Activated CD4-positive, alpha-beta T cell treated with anti-CD3 and anti-CD28 coated beads for 1 hour (primary cell): Measurements from ENCODE around the gene TMEM17.

ENCODE experiments used
- DNase-seq: peaks from one replicate; pipeline ENCODE4 v3.0.0-alpha.2; 2020

TMEM17 gene

DNA sequence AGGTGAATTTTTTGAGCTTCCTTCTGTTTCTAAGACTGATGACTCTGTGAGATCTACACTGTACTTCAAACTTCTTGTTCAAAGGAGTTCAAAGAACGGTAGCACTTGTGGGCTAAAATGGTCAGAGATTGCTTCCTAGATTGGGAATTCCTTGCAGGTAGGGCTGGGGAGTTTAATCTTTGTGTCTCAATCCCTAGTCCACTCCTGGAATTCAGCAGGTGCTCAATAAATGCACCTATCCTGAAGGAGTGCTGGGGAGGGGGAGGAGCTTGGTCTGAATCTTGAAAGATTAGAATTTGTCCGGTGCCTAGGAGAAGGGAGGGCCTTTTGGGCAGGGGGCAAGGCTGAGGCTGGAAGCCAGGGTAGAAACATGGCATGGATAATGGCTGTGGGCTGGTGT lies 34.6 kb downstream of the TMEM17 start:
- DNase-seq: no peak

DNA sequence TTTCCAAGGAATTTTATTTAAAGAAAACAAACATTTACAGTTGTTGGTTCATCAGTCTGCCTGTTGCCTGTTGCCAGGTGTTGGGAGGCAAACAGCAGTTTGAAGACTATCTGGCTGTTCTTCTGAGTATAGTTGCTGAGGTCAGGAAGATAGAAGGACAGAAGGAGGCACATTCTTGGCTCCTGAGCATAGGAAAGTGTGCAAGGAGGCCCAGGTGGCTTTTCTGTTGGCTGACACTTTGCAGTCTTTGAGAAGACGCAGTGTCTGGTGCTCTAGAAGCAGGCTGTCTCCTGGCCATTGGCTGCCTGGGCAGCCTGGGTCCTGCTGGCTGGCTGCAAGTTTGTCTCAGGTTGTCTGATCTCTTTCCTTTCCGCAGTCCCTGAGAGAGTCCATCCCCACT lies 36.4 kb downstream of the TMEM17 start:
- no peak for DNase-seq

DNA sequence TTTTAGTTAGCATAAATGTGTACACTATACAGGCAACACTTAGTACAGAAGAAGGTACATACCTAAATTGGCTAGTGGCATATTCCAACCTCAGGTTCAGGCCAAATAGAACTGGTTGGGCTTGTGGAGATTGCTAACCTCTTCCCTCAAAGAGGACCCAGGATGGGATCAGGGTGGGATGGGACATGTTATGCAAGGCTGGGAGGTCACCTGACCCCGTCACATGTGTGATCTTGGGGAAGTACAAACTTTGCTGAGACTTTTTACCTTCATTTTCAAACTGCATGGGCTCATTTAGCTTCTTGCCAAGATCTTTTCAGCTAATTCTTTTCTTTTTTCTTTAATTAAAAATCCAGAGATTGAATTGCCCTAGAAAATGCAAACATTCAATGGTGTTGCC lies 36.9 kb downstream of the TMEM17 start:
- DNase-seq: no peak

DNA sequence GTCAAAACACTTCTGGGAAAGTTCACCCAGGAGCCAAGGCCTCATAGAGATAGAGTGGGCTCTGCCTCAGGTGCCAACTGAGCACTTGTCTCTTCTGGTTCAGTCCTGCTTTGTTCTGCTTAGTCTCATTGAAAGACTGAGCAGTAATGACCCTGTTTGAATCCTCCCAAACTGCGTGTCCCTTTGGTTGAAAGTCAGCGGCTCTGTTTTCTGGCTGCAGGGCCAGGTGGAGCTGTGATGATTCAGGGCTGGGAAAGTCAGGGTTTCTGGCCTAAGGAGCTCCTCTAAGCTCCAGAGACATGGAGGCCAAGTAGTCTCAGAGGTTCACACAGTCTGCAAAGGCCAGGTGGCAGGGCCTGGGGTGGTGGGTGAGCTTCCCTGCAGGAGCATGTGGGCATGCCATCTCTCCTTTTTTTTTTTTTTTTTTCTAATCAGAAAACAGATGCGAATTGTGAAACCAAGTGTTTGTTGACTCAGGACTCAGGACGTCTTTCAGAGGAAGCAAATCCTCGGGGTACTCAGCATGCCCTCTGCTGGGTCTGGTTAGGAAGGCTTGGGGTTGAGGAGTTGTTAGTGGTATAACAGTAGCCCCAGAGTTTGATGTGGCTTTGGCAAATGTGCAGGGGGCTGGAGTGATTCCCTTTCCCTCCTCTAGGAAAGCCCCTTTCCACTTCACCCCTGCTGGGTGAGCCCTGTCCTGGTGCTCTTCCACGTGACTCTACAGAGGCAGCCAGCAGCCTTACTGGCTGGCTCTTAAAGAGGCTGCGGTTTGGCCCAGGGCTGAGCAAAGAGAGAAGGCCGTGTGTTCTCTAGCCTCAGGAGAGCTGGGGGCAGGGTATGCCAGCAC lies 38.3 kb downstream of the TMEM17 start:
- DNase-seq: no peak

DNA sequence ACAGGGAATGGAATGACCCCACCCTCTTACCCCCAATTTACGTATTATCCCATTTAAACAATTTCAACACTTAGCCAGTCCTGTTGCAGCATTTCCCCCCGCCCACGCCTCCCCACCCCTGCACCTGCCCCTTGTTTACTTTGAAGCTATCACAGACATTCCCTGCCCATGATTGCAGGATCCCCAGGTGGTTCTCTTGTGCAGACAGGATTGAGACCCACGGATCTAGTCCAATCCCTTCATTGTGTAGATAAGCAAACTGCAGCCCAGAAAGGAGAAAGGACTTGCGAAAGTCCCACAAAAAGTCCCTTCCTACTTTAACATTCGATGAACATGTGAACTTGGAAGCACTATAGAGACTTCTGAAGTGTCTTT lies 38.9 kb downstream of the TMEM17 start:
- DNase-seq: no peak

DNA sequence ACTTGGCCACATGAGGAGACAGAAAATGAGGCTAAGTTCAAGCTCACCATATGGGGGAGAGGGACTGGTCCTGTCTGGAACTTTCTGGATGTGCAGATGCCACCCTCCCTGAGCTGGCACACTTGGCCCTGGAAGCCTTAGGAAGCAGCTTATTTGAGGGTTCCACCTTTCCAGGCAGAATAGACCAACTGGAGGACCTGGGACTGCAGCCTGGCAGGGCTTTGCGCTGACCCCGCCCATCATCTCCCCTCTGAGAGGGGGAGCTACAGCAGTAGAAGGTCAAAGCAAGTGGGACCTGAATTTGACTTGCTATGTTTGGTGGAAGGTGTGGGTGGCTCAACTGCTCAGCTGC lies 39.5 kb downstream of the TMEM17 start:
- DNase-seq: no peak

DNA sequence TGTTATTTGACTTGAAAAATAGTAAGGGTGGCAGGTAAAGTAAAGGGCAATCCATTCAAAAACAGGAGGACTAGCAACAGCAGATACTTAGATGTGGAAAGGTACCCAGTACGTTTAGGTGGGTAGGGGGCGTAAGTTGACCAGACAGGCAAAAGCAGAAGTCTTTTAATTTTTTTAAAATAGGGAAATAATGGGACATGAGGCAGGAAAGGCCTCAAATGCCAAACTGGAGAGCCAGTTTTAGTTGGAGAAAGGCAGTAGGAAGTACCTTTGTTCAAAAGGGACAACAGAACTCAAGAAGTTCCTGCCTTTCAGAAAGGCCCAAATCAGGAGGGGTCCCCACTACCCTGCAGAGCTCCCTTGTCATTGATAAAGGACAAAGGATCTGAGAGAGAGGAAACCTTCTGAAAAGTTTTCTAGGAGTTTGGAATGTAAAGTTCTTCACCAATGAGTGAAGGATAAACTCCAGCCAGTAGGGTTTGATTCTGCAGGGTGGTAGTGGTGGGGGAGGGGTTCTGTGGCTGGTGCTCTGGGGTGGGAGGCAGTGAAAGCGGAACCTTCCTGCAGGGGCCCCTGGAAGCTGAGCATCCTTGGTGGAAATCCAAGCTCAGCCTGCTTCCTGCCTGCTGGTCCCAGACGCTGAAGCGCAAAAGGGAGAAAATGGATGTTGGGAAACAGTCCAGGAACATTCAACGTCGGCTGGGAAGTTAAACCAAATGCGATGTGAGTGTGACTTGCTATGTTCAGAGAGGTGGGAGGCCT lies 40.1 kb downstream of the TMEM17 start:
- DNase-seq: no peak

DNA sequence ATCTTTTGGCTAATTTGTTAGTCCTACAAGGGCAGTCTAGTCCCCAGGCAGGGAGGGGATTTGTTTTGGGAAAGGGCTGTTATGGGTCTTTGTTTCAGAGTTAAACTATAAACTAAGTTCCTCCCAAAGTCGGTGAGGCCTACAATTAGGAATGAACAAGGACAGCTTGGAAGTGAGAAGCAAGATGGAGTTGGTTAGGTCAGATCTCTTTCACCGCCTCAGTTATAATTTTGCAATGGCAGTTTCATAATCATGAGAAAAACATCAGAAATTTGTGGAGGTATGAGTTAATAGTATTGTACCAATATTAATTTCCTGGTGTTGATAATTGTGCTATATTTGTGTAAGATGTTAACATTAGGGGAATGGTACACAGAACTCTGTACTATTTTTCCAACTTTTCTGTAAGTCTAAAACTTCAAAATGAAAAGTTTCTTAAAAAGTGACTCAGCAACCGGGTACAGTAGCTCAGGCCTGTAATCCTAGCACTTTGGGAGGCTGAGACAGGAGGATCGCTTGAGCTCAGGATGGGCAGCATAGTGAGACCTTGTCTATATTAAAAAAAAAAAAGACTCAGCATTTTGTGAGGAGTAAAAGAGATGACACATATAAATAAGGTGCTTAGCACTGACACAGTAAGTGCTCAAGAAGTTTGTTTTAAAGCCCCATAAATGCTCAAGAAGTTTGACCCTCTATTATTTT lies 40.8 kb downstream of the TMEM17 start:
- DNase-seq: no peak

DNA sequence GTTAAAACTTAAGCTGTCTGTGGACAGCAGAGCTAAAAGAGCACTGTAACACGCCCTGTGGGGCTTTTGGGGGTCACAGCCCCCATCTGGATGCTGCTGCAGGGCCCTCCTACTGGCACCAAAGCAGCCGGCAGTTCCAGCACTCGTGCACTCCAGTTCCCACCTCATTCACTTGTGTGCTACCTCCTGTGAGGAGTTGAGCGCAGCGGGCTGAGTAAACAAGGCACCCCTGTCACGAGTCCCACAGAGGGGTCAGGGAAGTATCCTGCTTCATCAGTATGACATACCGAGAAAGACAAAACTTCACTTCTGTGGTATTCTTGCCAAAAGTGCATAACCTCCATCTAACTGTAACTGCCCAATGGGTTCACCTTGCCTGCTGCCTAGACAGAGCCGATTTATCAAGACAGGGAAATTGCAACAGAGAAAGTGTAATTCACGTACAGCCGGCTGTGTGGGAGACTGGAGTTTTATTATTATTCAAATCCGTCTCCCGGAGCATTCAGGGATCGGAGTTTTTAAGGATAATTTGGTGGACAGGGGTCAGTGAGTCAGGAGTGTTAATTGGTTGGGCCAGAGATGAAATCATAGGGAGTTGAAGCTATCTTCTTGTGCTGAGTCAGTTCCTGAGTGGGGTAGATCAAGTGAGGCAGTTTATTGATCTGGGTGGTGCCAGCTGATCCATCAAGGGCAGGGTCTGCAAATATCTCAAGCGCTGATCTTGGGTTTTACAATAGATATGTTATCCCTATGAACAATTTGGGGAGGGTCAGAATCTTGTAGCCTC lies 41.6 kb downstream of the TMEM17 start:
- DNase-seq: no peak

DNA sequence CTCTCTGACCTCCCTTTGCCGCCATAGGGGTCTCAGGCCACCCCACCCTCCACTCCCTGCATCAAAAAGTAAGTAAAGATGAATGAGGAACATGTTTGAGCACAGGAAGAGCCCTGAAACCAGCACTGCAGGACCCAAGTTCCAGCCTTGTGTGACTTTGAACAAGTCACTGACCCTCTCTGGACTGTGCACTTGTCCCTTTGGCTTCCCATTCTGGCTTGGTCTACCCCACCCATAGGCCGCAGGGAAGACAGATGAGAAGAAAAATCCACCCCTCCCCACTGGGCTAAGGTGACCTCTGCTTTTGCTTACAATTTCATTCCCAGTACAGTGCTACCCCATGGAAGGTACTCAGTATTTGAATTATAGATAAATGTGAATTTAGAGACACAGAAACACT lies 43.8 kb downstream of the TMEM17 start:
- DNase-seq: no peak

DNA sequence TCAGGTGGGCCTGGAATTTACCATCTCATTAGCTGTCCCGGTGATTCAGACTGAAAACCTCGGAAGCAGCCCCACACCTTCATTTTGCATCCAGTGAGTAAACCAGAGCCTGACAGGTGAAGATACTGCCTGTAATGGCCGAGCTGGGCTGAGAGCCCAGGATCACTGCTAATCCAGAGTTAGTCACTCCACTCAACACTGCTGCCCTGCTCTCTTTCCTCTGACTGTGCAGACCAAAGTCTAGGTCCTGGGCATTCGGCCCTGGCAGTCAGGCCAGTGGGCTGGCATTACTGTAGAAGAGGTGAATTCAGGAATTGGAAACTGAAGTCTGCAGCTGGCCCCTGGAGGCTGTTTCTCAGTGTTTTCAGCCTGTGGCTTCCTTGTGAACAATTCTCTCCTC lies 44.3 kb downstream of the TMEM17 start:
- no peak for DNase-seq

DNA sequence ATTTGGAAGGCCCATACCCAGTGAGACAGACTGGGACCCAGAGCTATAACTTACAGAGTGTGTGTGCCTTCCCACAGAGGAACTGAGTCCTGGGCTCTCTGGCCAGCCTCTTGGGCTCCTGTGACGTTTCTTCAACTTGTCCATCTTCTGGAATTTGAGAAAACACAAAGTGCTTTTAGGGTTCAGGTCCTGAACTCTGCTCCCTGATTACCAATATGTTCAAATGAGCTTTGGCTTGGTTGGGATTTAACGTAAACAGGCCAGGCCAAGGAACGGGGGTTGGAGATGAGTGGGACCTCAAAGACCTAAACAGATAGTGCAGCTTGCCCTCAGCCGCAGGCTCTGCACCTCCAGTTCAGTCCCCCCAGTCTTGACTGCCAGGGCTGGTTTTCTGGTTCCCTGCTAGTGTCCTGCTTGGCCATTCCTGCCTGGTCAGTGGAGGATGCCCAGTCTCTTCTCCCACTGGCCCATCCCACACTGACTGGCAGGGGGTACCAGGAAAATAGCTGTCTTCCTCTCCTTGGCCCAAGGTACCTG lies 44.9 kb downstream of the TMEM17 start:
- no peak for DNase-seq

DNA sequence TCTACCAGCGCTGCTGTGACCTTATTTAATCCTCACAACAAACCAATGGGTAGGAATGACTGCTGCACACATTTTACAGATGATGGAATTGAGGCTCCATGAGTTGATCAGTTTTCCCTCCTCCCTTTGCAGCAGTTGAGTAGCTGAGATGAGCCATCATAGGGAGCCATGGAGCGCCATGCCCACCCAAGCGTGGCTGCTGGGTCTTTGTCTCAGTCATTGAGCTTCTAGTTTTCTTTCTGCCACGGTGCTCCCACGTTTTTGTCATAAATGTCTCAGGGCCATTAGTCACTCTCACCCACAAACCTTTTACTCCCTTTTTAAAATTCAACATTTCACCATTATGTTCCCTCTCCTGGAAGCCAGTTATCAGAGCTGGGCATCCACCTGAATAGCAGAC lies 45.8 kb downstream of the TMEM17 start:
- no peak for DNase-seq

DNA sequence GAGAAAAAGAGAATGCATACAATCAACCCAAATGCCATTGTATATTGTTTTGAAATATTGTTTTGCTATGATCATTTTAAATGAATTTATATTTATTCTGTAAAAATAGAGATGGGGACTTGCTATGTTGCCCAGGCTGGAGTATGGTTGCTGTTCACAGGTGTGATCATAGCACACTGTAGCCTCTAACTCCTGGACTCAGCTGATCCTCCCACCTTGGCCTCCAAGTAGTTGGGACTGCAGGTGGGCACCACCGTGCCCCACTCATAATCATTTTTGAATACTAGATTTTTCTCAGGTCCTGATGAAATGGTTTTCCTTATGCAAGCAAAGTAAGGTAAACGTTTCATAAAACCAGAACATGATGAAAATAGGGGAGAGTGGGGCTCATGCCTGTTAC lies 46.3 kb downstream of the TMEM17 start:
- no peak for DNase-seq

DNA sequence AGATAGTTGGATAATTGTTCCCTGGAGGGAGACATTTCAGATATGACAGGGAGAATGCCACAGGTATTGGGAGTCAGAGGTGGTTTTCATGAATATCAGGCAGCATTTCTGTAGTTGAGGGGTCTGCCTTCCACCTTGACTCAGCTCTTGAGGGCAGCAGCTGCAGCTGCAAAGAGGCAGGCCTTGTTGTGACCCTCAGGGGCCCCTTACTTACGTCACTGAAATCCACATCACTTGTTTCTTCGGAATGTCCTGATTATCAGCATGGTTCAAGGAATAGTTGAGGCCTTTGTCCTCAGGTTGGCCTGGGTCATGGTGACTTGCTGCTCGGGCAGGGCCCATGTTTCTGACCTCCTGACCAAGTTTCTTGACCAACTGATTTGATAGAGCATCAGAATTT lies 46.9 kb downstream of the TMEM17 start:
- no peak for DNase-seq

DNA sequence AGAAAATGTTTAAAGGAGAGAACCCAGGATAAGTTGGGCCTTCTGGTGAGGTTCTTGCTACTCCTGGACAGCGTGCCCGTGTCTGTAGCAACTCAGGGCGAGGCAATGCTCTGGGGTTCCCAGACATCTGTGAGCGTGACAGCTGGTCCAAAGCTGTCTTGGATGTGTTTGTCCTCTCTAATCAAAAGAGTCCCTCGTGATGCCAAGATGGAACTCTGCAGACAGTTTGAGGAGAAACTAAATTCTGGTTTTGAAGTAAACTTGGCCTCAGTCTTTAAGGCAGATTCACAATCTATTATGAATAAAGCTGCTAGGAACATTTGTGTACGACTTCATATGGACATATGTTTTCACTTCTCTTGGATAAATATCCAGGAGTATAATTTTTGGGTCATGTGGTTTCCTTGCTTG lies 47.3 kb downstream of the TMEM17 start:
- no peak for DNase-seq

DNA sequence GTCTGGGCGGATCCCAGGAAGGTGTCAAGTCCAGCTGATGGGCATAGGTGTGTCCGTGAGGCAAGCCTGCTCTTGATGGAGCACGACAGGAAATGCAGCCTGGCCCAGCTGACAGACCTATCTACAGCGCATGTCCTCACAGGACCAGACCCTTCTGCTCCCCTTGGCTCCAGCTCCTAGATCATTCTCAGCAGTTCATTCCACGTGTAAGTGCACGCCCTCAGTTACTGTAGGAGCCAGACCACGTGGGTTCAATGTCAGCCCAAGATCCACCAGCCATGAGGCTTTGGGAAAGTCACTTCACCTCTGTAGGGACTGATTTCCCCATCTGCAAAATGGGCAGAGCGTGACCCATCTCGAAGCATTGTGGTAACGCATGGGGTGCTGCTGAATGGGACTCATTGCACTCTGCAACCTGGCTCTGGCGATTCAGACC lies 47.8 kb downstream of the TMEM17 start:
- DNase-seq: no peak

DNA sequence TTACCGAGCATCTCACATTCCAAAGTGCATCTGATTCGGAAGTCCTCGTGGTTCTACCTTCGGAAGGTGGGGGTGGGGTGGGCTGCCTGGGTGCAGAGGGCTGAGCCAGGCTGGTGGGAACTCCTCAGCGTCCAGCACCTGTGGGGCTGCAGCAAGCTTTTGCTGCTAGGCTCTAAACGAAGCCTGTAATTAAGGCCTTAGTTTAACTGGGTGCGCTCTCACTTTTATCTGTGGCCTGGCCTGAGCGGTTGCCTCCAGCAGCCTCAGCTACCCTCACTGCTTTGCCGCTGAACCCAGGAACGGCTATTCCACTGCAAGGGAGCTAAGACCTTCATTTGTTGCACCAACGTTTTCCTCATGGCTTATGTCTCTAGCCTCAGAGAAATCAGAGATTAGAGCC lies 48.4 kb downstream of the TMEM17 start:
- no peak for DNase-seq

DNA sequence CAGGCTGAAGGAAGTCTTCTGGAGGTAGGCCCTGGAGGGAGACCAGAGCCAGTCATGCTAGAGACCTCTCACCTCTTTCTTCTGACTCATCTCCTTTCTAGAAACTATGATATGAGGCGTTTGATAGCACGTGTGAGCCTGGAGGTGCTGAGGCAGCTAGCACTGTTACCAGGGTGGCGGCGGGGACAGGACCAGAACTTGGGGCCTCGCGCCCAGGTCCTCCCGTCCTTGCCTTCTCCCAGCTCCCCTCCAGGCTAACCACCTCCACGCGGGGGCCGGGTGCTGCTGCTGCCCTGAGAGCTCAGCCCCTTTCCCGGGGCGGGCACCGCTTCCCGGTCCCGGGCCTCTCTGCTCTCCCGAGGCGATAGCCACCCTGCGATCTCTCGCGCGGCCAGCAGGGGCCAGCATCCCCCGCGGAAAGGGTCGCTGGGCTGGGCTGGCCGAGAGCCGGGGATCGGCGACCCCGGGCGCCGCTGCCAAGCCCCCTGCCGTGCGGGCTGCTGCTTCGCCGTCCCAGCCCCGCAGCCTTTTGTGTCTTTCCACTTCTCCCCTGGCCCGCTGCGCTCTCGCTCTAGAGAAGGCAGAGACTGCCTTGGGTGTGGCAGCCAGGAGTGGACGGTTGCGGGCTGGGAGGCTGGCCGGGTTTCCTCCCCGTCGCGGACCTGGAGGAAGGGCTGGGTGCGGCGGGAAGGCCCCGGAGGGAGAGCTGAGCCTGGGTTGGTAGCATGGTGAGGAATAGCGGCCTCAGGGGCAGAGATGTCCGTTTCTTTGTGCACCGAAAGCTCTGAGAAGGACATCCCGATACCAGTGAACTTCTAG lies 49.1 kb downstream of the TMEM17 start:
- DNase-seq: peak; percentile 47

DNA sequence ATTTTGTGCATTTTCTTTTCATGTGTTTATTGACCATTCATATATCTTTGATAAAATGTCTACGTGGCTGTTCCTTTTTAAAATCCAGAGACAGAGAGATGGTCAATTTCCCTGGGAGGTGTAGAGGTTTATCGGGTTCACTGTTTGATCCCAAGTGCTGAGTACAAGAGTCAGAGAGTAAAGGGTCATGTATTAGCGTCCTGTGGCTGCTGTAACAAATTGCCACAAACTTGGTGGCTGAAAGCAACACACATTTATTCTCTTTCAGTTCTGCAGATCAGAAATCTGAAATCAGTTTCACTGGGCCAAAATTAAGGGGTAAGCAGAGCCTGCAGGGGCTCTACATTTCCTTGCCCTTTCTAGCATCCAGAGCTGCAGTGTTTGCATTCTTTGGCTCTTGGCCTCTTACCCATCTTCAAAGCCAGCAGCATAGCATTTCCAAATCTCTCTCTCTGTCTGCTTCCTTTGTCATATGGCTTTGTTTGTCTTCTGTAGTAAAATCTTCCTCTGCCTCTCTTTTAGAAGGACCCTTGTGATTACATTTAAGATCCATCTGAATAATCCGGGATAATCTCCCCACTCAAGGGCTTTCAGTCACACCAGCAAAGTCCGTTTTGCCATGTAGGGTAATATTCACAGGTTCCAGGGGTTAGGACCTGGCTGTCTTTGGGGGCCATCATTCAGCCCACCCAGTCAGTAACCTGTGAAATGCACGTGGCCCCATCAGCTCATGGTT lies 49.9 kb downstream of the TMEM17 start:
- DNase-seq: no peak

DNA sequence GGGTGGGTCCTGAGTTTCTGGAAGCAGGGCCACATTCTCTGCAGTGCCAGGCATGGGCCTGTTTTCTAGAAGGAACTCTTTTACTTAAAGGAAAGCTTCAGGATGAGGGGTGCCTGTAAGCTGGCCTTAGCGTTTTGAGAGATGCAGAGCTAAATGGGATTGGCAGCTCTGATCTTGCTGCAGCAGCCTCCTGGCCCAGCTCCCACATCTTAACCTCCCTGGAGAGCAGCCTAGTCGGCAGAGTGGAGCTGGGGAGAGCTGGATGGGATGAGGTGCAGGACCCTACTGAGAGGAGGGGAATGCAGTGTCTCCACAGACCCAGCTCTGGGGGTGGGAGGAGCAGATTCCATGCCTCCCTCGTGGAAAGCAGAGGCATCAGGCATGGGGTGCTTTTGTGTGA lies 52.0 kb downstream of the TMEM17 start:
- no peak for DNase-seq
